Natural killer cell (primary cell): Measurements from ENCODE around the gene CHML. TPM values are rescaled to one million over a fixed set of nuclear protein-coding genes. Genes with fewer than 3 reads are reported as not detected.
A peak's percentile ranks its signal among the peaks of the same experiment; 100 is the strongest.

Experiments
- ATAC-seq, 3 donors: fragments of 150-1000 bp in 2 of 3; fragments of 200-7000 bp in 1 of 3; cut with Tn5 transposase; 1 replicate in 1 of 3; 2 replicates in 2 of 3; pipeline ENCODE4 v1.10.0; 2021; ENCODE audit warnings: mild to moderate bottlenecking in 2 of 3, moderate library complexity in 2 of 3
- DNase-seq, 2 donors: peaks; one replicate each; pipeline versions ENCODE4 v3.0.0 to v3.0.0-alpha.2; 2013 to 2021; ENCODE audit warnings: mixed read lengths in 1 of 2
- H3K27ac ChIP-seq: one replicate; pipeline ENCODE4 v1.5.1; 2013; ENCODE audit warnings: mild to moderate bottlenecking, low read length
- H3K27me3 ChIP-seq: one replicate; pipeline ENCODE4 v1.6.1; 2013; ENCODE audit warnings: low read length; ENCODE audit not compliant: control insufficient read depth, insufficient read depth
- H3K36me3 ChIP-seq: one replicate; pipeline ENCODE4 v1.6.1; 2013; ENCODE audit warnings: low read length; ENCODE audit not compliant: control insufficient read depth, insufficient read depth
- H3K4me1 ChIP-seq: one replicate; pipeline ENCODE4 v1.6.1; 2013; ENCODE audit warnings: low read length; ENCODE audit not compliant: control insufficient read depth, insufficient read depth
- H3K4me3 ChIP-seq: one replicate; pipeline ENCODE4 v1.5.1; 2013; ENCODE audit warnings: low read length
- H3K9me3 ChIP-seq: one replicate; pipeline ENCODE4 v1.6.1; 2013; ENCODE audit warnings: low read length; ENCODE audit not compliant: control insufficient read depth, insufficient read depth
- H3K27ac Mint-ChIP-seq, 2 donors: one replicate each; pipeline ENCODE4 v1.8.0; 2022; ENCODE audit warnings: mild to moderate bottlenecking in 2 of 2, mixed read lengths in 2 of 2, moderate library complexity in 1 of 2
- H3K27me3 Mint-ChIP-seq, 2 donors: one replicate each; pipeline ENCODE4 v1.8.0; 2022; ENCODE audit warnings: low read depth in 2 of 2, mixed read lengths in 2 of 2
- H3K36me3 Mint-ChIP-seq: one replicate; pipeline ENCODE4 v1.8.0; 2022; ENCODE audit warnings: mixed read lengths
- H3K4me1 Mint-ChIP-seq, 2 donors: one replicate each; pipeline ENCODE4 v1.8.0; 2022; ENCODE audit warnings: mixed read lengths in 2 of 2
- H3K4me3 Mint-ChIP-seq: one replicate; pipeline ENCODE4 v1.8.0; 2022; ENCODE audit warnings: mild to moderate bottlenecking, moderate library complexity, mixed read lengths
- H3K9me3 Mint-ChIP-seq, 2 donors: one replicate each; pipeline ENCODE4 v1.8.0; 2022; ENCODE audit warnings: mixed read lengths in 2 of 2
- WGBS: methylation state at CpG from one replicate; pipeline ENCODE4 v1.1.7; 2013; ENCODE audit warnings: missing lambda C conversion rate; ENCODE audit not compliant: insufficient coverage; 5-methylcytosine and 5-hydroxymethylcytosine counted together
- intact Hi-C: fragments of 100-400 bp; cut with micrococcal nuclease; formaldehyde crosslinking; loops from one replicate; pipeline ENCODE4 v1.14.2; 2022
- total RNA-seq, 4 donors: library from RNA; stranded (reverse); fragments of 120-200 nt in 1 of 4; gene quantifications; one replicate each; pipeline versions ENCODE4 v1.2.3 to v1.2.4, GENCODE V29; 2013 to 2022
- TF ChIP-seq, protein P1 (sequence below): fragments of 200-600 bp; IDR thresholded peaks from one replicate; pipeline ENCODE4 v1.8.0; 2022; ENCODE audit warnings: antibody characterized with exemption

CHML gene
- total RNA-seq, 3 donors from 2014 or later (not counting 1 experiment from before 2014, with no cell fraction given), result 6.8 to 11.8 (median 7.8) TPM

DNA sequence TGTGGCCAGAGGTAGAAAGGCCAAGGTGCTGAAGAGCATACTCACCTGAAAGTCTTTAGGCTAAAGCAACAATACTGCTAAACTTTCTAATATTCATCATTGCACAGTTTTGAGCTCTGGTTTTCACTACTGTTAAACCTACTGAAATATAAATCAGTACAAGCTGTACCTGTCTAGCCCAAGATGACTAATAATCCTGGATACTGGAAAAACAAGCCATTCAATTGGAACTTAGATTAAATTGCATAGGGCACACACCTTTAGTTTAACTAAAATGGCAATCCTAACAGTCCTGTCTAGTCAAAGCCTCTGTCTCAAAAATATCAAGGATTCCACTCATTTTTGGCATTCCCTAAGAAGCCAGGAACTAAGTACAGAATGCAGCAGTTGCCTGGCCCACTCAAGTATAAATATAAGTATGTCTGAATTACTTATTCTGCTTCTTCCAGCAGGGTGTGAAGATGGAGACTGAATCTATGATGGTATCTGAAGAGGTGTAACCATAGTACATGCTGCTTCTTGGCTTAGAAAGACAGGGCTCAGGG, 3.1 kb downstream of the CHML start:
- H3K9me3 Mint-ChIP-seq, result no peaks in the 10 kb centered on the region
- intact Hi-C loops, result loop anchor here (5.0 kb wide), 1 partner anchor 115 kb away; no protein-coding TSS in a partner anchor
- Histone ChIP-seq H3K36me3 (no peaks in the 10 kb centered on the region), H3K27ac (no peak overlapping the region), H3K4me3 (no peak overlapping the region), H3K4me1 (peaks cover 5% of the 10 kb centered on the region), H3K9me3 (no peaks in the 10 kb centered on the region), H3K27me3 (no peaks in the 10 kb centered on the region)
- no peak for ATAC-seq
- no peak for DNase-seq
- no peaks in the 10 kb centered on the region for H3K27me3 Mint-ChIP-seq
- no peaks in the 10 kb centered on the region for H3K36me3 Mint-ChIP-seq
- H3K4me1 Mint-ChIP-seq, result peaks cover 22 to 31% of the 10 kb centered on the region in 2 donors
- TF ChIP-seq, protein P1, sequence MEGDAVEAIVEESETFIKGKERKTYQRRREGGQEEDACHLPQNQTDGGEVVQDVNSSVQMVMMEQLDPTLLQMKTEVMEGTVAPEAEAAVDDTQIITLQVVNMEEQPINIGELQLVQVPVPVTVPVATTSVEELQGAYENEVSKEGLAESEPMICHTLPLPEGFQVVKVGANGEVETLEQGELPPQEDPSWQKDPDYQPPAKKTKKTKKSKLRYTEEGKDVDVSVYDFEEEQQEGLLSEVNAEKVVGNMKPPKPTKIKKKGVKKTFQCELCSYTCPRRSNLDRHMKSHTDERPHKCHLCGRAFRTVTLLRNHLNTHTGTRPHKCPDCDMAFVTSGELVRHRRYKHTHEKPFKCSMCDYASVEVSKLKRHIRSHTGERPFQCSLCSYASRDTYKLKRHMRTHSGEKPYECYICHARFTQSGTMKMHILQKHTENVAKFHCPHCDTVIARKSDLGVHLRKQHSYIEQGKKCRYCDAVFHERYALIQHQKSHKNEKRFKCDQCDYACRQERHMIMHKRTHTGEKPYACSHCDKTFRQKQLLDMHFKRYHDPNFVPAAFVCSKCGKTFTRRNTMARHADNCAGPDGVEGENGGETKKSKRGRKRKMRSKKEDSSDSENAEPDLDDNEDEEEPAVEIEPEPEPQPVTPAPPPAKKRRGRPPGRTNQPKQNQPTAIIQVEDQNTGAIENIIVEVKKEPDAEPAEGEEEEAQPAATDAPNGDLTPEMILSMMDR, result no peak
- H3K4me3 Mint-ChIP-seq, result peak overlapping the region; percentile 29
- H3K27ac Mint-ChIP-seq, result no peak overlapping the region

- Mint-ChIP-seq H3K36me3 (no peaks in the 10 kb centered on the region), H3K9me3 (no peaks in the 10 kb centered on the region), H3K27ac (no peak overlapping the region), H3K4me3 (no peak overlapping the region), H3K27me3 (no peaks in the 10 kb centered on the region), H3K4me1 (peaks cover 22 to 31% of the 10 kb centered on the region in 2 donors)
- no peaks in the 10 kb centered on the region for H3K9me3 ChIP-seq
- no peaks in the 10 kb centered on the region for H3K36me3 ChIP-seq
- intact Hi-C loops, result loop anchor here (5.0 kb wide), 1 partner anchor 114 kb away; no protein-coding TSS in a partner anchor
- H3K4me3 ChIP-seq, result no peak overlapping the region
- TF ChIP-seq, protein P1, result no peak
- peaks cover 5% of the 10 kb centered on the region for H3K4me1 ChIP-seq
- H3K27me3 ChIP-seq, result no peaks in the 10 kb centered on the region
- ATAC-seq, result no peak
- WGBS, result 80% methylated on average over 1 of the region's 1 CpG
- DNase-seq, result no peak
- H3K27ac ChIP-seq, result no peak overlapping the region
Measured at GRCh38 chr1:241636291-241636690, 3.9 kb downstream of the CHML start.

DNA sequence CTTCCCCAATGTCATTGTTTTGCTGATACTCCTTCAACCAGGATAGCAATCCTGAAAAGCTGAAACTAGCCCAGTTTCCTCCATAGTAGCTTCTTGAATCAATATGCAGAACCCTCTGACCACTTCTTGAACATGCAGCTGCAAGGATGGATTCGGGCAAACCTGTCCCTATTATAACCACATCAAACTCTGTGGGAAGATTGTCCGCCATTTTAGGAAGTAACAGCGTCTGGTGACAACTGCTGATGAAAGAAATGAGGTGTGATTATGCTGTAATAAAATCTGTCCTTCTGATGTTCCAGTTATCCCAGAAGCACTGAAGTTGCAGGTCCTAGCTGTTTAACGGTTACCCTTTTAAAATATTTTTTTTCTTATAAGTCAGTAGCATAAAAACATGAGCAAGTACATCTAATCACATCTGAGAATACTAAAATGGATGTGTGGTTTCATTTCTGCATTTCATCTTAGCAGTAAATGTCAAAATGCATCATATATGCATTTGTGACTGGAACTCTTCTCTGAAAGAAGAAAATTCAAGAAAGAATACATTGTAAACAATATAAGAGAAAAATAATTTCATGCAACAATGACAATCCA, 4.5 kb downstream of the CHML start:
- Histone ChIP-seq H3K9me3 (no peaks in the 10 kb centered on the region), H3K36me3 (no peaks in the 10 kb centered on the region), H3K4me3 (no peak overlapping the region), H3K27me3 (no peaks in the 10 kb centered on the region), H3K4me1 (peaks cover 3% of the 10 kb centered on the region), H3K27ac (no peak overlapping the region)
- H3K9me3 Mint-ChIP-seq, result no peaks in the 10 kb centered on the region
- TF ChIP-seq, protein P1, result no peak
- 23% methylated on average over 2 of the region's 4 CpGs for WGBS
- intact Hi-C loops, result loop anchor here (5.0 kb wide), 1 partner anchor 113 kb away; no protein-coding TSS in a partner anchor
- peak overlapping the region; percentile 9 for H3K4me3 Mint-ChIP-seq
- ATAC-seq, result no peak
- H3K4me1 Mint-ChIP-seq, result peaks cover 22 to 26% of the 10 kb centered on the region in 2 donors
- H3K36me3 Mint-ChIP-seq, result no peaks in the 10 kb centered on the region
- no peak for DNase-seq
- no peak overlapping the region for H3K27ac Mint-ChIP-seq
- no peaks in the 10 kb centered on the region for H3K27me3 Mint-ChIP-seq
